GM21619 (cell line): Measurements from ENCODE around the gene PHYHIPL.

Experiments used
- ATAC-seq: cut with Tn5 transposase; IDR thresholded peaks from one replicate; pipeline ENCODE4 v1.9.1; 2021; ENCODE audit not compliant: unreplicated experiment

The PHYHIPL gene

GRCh38 chr10:59252491-59252890 is 76.0 kb downstream of the PHYHIPL start:
- ATAC-seq = no peak

GRCh38 chr10:59255463-59255862 is 79.0 kb downstream of the PHYHIPL start:
- ATAC-seq = no peak

- no peak for ATAC-seq
These were observed 80.8 kb downstream of the PHYHIPL start for GRCh38 chr10:59257224-59257623.

GRCh38 chr10:59258890-59259289 is 82.4 kb downstream of the PHYHIPL start:
- no peak for ATAC-seq

- no peak for ATAC-seq
These were observed 88.7 kb downstream of the PHYHIPL start for GRCh38 chr10:59265141-59265540.

GRCh38 chr10:59266321-59266720 is 89.9 kb downstream of the PHYHIPL start:
- no peak for ATAC-seq

- ATAC-seq = no peak
These were observed 92.0 kb downstream of the PHYHIPL start for GRCh38 chr10:59268460-59268859.

GRCh38 chr10:59269651-59270050 is 93.2 kb downstream of the PHYHIPL start:
- ATAC-seq = no peak

GRCh38 chr10:59270492-59270891 is 94.0 kb downstream of the PHYHIPL start:
- ATAC-seq = no peak

- no peak for ATAC-seq
These were observed 94.7 kb downstream of the PHYHIPL start for GRCh38 chr10:59271160-59271559.

GRCh38 chr10:59272061-59272460 is 95.6 kb downstream of the PHYHIPL start:
- no peak for ATAC-seq

GRCh38 chr10:59273445-59273844 is 97.0 kb downstream of the PHYHIPL start:
- ATAC-seq = no peak

GRCh38 chr10:59276133-59276532 is 99.7 kb downstream of the PHYHIPL start:
- ATAC-seq = no peak

- ATAC-seq = no peak
These were observed 100.5 kb downstream of the PHYHIPL start for GRCh38 chr10:59276919-59277318.

- ATAC-seq = no peak
These were observed 103.0 kb downstream of the PHYHIPL start for GRCh38 chr10:59279476-59279875.

GRCh38 chr10:59279991-59280505 is 103.6 kb downstream of the PHYHIPL start:
- no peak for ATAC-seq

GRCh38 chr10:59281861-59282260 is 105.4 kb downstream of the PHYHIPL start:
- ATAC-seq = no peak

- ATAC-seq = no peak
These were observed 107.1 kb downstream of the PHYHIPL start for GRCh38 chr10:59283456-59284091.

- no peak for ATAC-seq
These were observed 107.9 kb downstream of the PHYHIPL start for GRCh38 chr10:59284118-59284975.

GRCh38 chr10:59285073-59285472 is 108.6 kb downstream of the PHYHIPL start:
- no peak for ATAC-seq

- no peak for ATAC-seq
These were observed 109.4 kb downstream of the PHYHIPL start for GRCh38 chr10:59285848-59286247.

GRCh38 chr10:59287587-59288255 is 111.3 kb downstream of the PHYHIPL start:
- ATAC-seq = no peak
